Astrocyte (in vitro differentiated cells and primary cell): ENCODE data around the gene RBM22. TPM values are rescaled to one million over a fixed set of nuclear protein-coding genes. Genes with fewer than 3 reads are reported as not detected.

ENCODE experiments used
- DNase-seq: peaks from one replicate; pipeline ENCODE4 v3.0.0-alpha.2; 2010; ENCODE audit warnings: low read depth
- FAIRE-seq: peaks from 2 replicates; lab custom pipeline; 2011; peaks lifted over from hg19 to GRCh38; lab: Jason Lieb, UNC
- H2AFZ ChIP-seq: 2 replicates; pipeline ENCODE4 v1.6.0; 2012; ENCODE audit warnings: low read depth, low read length, inconsistent platforms
- H3K27ac ChIP-seq: 2 replicates; pipeline ENCODE4 v1.5.1; 2011; ENCODE audit warnings: low read depth, low read length, inconsistent platforms
- H3K27me3 ChIP-seq: 2 replicates; pipeline ENCODE4 v1.6.0; 2011; ENCODE audit warnings: low read length, inconsistent platforms; ENCODE audit not compliant: insufficient read depth
- H3K36me3 ChIP-seq: 2 replicates; pipeline ENCODE4 v1.5.1; 2011; ENCODE audit warnings: low read length, inconsistent platforms; ENCODE audit not compliant: insufficient read depth
- H3K4me1 ChIP-seq: 2 replicates; pipeline ENCODE4 v1.5.1; 2011; ENCODE audit warnings: low read length, inconsistent platforms; ENCODE audit not compliant: insufficient read depth
- H3K4me2 ChIP-seq: 2 replicates; pipeline ENCODE4 v1.6.0; 2012; ENCODE audit warnings: low read length, inconsistent platforms
- H3K4me3 ChIP-seq: 2 replicates; pipeline ENCODE4 v1.5.1; 2011; ENCODE audit warnings: low read depth, mild to moderate bottlenecking, low read length, inconsistent platforms; ENCODE audit not compliant: insufficient read depth
- H3K79me2 ChIP-seq: 2 replicates; pipeline ENCODE4 v1.6.0; 2012; ENCODE audit warnings: mild to moderate bottlenecking, low read length, inconsistent platforms; ENCODE audit not compliant: insufficient read depth
- H3K9ac ChIP-seq: 2 replicates; pipeline ENCODE4 v1.6.0; 2012; ENCODE audit warnings: mild to moderate bottlenecking, low read length, inconsistent platforms
- H3K9me3 ChIP-seq: 2 replicates; pipeline ENCODE4 v1.5.1; 2012; ENCODE audit warnings: low read depth, mild to moderate bottlenecking, low read length, inconsistent platforms; ENCODE audit not compliant: insufficient read depth
- H4K20me1 ChIP-seq: 2 replicates; pipeline ENCODE4 v1.6.0; 2012; ENCODE audit warnings: low read length, inconsistent platforms; ENCODE audit not compliant: insufficient read depth
- H3K27ac Mint-ChIP-seq: one replicate; pipeline ENCODE4 v1.8.0; 2021; ENCODE audit warnings: mild to moderate bottlenecking, mixed read lengths; ENCODE audit not compliant: unreplicated experiment
- H3K27me3 Mint-ChIP-seq: one replicate; pipeline ENCODE4 v1.8.0; 2021; ENCODE audit warnings: low read depth, mixed read lengths; ENCODE audit not compliant: unreplicated experiment
- H3K36me3 Mint-ChIP-seq: one replicate; pipeline ENCODE4 v1.8.0; 2021; ENCODE audit warnings: low read depth, mixed read lengths; ENCODE audit not compliant: unreplicated experiment
- H3K4me1 Mint-ChIP-seq: one replicate; pipeline ENCODE4 v1.8.0; 2021; ENCODE audit warnings: low read depth, mixed read lengths; ENCODE audit not compliant: unreplicated experiment
- H3K4me3 Mint-ChIP-seq: one replicate; pipeline ENCODE4 v1.8.0; 2021; ENCODE audit warnings: mild to moderate bottlenecking, moderate library complexity, mixed read lengths; ENCODE audit not compliant: unreplicated experiment
- H3K9me3 Mint-ChIP-seq: one replicate; pipeline ENCODE4 v1.8.0; 2021; ENCODE audit warnings: mild to moderate bottlenecking, mixed read lengths; ENCODE audit not compliant: unreplicated experiment
- EZH2 ChIP-seq: IDR thresholded peaks from 2 replicates; pipeline ENCODE4 v1.6.1; 2012; ENCODE audit warnings: mild to moderate bottlenecking, low read length, inconsistent platforms; ENCODE audit not compliant: insufficient read depth
- total RNA-seq: library from RNA; stranded (reverse); gene quantifications from 2 replicates; pipeline ENCODE4 v1.2.1, GENCODE V29; 2021
- TF ChIP-seq, protein P1 (sequence below): IDR thresholded peaks from 2 replicates; pipeline ENCODE4 v1.5.1; 2011; ENCODE audit warnings: low read depth, mild to moderate bottlenecking, inconsistent platforms, low read length, moderate library complexity; ENCODE audit not compliant: insufficient read depth

The RBM22 gene
- total RNA-seq, 1 donor from 2014 or later, result 47.4 TPM

DNA sequence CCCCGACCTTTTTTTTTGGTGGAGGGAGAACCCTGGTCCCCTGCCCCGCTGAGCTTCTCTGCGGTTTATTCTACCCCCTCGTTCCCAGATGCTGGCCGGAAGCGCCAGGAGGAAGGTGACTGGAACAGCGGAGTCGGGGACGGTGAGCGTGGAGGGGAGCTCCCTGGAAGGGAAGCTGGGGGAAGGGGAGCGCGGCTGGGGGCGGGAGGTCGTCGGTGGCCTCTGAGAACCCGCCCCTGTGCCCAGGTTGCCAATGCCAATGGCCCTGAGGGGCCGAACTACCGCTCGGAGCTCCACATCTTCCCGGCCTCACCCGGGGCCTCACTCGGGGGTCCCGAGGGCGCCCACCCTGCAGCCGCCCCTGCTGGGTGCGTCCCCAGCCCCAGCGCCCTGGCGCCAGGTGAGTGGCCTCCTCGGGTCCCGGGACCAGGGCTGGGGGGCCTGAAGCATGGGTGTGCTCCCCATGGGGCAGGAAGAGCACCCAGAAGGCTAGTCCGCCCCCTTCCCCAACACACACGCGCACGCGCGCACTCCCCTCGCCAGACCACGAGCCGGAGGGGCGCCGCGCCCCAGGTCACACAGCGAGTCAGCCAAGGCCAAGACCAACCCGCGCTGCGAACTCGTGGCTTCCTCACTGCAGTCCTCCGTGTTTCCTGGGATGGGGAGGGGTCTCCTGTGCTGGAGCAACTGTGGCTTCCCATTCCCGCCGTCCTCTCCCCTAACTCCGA lies 29.2 kb downstream of the RBM22 start:
- no peak overlapping the region for H3K27ac Mint-ChIP-seq
- TF ChIP-seq, protein P1, sequence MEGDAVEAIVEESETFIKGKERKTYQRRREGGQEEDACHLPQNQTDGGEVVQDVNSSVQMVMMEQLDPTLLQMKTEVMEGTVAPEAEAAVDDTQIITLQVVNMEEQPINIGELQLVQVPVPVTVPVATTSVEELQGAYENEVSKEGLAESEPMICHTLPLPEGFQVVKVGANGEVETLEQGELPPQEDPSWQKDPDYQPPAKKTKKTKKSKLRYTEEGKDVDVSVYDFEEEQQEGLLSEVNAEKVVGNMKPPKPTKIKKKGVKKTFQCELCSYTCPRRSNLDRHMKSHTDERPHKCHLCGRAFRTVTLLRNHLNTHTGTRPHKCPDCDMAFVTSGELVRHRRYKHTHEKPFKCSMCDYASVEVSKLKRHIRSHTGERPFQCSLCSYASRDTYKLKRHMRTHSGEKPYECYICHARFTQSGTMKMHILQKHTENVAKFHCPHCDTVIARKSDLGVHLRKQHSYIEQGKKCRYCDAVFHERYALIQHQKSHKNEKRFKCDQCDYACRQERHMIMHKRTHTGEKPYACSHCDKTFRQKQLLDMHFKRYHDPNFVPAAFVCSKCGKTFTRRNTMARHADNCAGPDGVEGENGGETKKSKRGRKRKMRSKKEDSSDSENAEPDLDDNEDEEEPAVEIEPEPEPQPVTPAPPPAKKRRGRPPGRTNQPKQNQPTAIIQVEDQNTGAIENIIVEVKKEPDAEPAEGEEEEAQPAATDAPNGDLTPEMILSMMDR, result no peak
- no peak for TF ChIP-seq EZH2
- Histone ChIP-seq H2AFZ (peak overlapping the region; percentile 97), H3K36me3 (no peaks in the 10 kb centered on the region), H4K20me1 (no peaks in the 10 kb centered on the region), H3K4me2 (peak overlapping the region; percentile 90), H3K79me2 (no peaks in the 10 kb centered on the region), H3K9me3 (no peaks in the 10 kb centered on the region), H3K9ac (peak overlapping the region; percentile 69), H3K27me3 (no peaks in the 10 kb centered on the region), H3K27ac (no peak overlapping the region), H3K4me3 (peak overlapping the region; percentile 58), H3K4me1 (peaks cover 22% of the 10 kb centered on the region)
- H3K27me3 Mint-ChIP-seq, result no peaks in the 10 kb centered on the region
- H3K4me1 Mint-ChIP-seq, result peaks cover 12% of the 10 kb centered on the region
- peaks cover 1% of the 10 kb centered on the region for H3K36me3 Mint-ChIP-seq
- DNase-seq, result no peak
- no peak for FAIRE-seq
- H3K4me3 Mint-ChIP-seq, result peak overlapping the region; percentile 82
- H3K9me3 Mint-ChIP-seq, result no peaks in the 10 kb centered on the region

DNA sequence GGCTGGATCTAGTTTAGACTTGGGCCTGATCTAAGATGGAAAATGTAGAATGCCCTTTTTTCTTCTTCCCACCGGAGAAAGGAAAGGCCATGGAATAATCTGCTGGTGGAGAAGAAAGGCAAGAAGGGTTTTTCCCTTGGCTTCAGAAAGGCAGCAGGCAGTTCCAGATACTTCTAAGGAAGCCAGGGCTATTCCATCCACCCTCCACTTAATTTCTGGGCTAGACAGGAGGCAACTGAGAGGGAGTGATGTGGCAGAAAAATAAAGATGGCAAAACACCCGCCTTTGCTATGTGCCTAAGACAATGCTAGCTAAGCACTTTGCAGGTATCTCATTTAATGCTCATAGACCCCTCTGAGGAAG lies 29.9 kb downstream of the RBM22 start:
- Mint-ChIP-seq H3K27ac (peak overlapping the region; percentile 29), H3K36me3 (peaks cover 1% of the 10 kb centered on the region), H3K9me3 (no peaks in the 10 kb centered on the region), H3K4me1 (peaks cover 12% of the 10 kb centered on the region), H3K4me3 (peak overlapping the region; percentile 73), H3K27me3 (no peaks in the 10 kb centered on the region)
- H3K9me3 ChIP-seq, result no peaks in the 10 kb centered on the region
- H3K36me3 ChIP-seq, result no peaks in the 10 kb centered on the region
- no peak overlapping the region for H3K27ac ChIP-seq
- no peak for DNase-seq
- no peak overlapping the region for H3K9ac ChIP-seq
- H3K79me2 ChIP-seq, result no peaks in the 10 kb centered on the region
- no peaks in the 10 kb centered on the region for H4K20me1 ChIP-seq
- no peak overlapping the region for H3K4me3 ChIP-seq
- H3K4me1 ChIP-seq, result peaks cover 22% of the 10 kb centered on the region
- no peak for TF ChIP-seq EZH2
- TF ChIP-seq, protein P1, result no peak
- no peak for FAIRE-seq
- no peak overlapping the region for H2AFZ ChIP-seq
- H3K27me3 ChIP-seq, result no peaks in the 10 kb centered on the region
- peak overlapping the region; percentile 90 for H3K4me2 ChIP-seq
